HG03439 (cell line): ENCODE data around the gene ERMN.
A peak's percentile ranks its signal among the peaks of the same experiment; 100 is the strongest.

Experiments
- ATAC-seq: cut with Tn5 transposase; IDR thresholded peaks from one replicate; pipeline ENCODE4 v1.9.1; 2021; ENCODE audit warnings: mild to moderate bottlenecking, moderate library complexity; ENCODE audit not compliant: unreplicated experiment

The ERMN gene

GRCh38 chr2:157333304-157334047 is 7.9 kb upstream of the ERMN start:
- ATAC-seq = no peak

- no peak for ATAC-seq
Observed at GRCh38 chr2:157329524-157329923, 3.9 kb upstream of the ERMN start.

DNA sequence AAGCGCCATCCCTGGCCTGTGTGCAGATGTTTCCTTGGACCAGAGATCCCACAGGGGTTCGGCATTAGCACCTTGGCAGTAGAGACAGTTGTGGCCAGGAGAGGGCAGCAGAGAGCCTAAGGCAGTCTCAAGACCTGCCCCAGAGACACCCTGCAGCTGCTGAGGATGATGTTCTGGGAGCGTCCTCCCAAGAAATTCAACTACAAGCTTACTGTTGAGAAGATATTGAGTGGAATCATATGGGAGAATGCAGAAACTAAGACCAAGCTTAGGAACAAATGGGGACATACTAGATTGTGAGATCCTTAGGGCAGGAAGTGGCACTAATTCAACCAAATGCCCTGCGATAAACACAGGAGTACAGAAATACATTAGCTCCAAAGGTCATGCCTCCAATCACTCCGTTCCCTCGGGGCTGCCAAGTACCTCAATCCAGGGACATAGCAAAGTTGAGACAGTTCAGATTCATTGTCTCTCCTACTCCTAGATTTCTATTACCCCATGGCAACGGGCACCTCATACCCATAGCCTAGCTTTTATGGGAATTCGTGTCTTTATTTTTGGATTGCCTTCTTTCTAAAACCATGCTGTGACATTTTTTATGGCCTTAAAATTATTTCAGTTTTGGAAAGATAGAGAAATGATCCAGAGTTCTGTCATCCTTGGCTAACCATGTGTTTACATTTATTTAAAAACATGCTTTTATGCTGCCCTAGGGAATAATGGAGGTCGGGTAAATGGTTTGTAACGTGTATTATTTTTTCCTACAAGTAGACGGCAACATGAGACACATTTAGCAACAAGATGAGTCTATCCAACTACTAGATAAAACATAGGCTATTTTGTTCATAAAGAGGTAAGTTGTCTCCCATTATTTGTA is 2.2 kb upstream of the ERMN start:
- peak; percentile 99 for ATAC-seq

DNA sequence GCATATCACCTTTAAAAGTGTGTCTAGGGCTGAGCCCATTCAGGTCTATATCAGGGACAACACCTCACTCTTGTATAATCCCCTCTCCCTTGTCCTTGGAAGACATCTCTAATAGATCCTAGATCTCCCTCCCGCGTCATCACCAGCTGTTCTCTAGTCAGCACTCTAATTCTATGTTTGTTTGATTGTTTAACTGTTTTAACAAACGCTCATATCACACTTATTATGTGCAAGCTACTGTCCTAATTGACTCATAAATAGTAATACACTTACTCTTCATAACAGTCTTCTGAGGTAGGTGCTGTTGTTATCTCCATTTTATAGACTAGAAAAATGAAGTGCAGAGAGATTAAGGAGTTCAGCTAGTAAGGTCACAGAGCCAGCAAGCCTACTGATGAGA is 1.6 kb upstream of the ERMN start:
- peak; percentile 34 for ATAC-seq

GRCh38 chr2:157326698-157327097 is 1.1 kb upstream of the ERMN start:
- ATAC-seq = no peak

DNA sequence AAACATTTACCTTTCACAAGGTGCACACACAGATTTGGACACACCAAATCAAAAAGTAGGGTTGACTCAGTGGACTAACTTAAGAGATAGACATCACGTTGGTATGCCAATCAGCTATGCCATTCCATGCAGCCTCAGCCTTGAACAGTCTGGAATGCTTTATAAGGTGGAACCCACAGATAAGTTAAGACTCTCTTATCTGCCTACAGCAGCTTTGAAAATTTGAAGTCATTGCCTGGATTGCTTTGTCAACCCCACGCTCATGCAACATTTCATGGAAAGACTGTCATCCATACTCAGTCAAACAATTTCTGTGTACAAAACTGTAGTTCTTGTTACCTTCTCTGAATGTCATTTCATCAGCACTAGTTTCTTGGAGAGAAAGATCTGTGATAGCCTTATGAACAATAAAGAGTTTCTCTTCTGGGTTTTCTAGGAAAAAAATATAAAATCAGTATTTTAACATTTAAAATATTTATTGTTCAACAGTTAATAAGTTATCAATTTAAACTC is 1.2 kb downstream of the ERMN start:
- no peak for ATAC-seq

DNA sequence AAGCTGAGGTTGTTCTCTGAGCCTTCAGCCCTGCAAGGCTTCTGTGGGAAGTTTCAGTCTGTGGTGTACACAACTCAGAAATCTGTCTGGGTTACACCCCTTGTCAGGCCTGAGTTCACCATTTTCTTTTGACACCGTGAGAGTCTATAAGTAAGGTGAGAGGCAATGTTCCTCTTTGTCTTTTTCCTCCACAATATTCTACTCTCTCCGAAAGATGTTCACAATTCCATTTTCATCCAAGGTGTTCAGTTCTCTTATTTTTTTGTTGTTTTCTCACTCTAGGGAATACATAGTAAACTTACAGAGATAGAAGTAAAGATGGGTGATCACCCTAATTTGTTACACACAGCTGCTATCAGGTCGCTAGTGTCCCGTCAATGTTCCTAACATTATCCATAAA is 3.2 kb downstream of the ERMN start:
- no peak for ATAC-seq

GRCh38 chr2:157321466-157321865 is 4.2 kb downstream of the ERMN start:
- ATAC-seq = no peak

DNA sequence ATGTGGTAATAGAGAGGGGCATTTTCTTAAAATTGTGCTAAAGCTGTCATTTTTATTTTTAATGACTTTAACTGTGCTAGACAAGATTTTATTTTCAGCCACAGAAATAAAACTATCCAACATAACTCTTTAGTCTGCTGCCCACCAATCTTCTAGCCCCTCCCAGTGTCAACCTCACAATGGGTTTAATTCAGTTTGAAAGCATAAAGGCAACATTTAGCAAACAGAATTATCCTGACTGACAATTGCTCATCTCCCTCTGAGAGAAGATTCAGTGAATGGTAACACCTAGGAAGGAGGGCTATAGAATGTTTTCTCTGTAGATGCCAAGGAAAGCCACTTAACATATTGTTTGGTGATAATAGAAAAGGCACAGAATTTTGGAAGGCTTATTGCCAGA is 5.2 kb downstream of the ERMN start:
- no peak for ATAC-seq

GRCh38 chr2:157319795-157320194 is 5.8 kb downstream of the ERMN start:
- ATAC-seq = no peak

DNA sequence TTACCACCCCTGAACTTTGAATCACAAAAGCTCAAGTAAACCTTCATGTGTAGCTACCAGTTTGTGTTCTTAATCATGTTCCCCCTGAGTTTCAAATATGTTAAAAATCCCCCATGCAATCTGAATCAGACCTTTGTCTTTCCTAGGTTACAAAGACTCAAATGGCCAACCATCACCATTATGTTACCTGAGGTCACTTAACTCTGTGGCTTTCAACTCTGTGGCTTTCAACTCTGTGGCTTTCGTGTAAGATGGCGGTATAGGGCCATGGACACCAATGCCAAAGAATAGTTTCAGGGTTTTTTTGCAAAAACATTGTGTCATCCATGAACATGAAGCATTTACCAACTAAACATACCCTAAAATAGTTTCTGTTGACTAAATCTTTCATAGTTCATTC is 6.7 kb downstream of the ERMN start:
- ATAC-seq = no peak

DNA sequence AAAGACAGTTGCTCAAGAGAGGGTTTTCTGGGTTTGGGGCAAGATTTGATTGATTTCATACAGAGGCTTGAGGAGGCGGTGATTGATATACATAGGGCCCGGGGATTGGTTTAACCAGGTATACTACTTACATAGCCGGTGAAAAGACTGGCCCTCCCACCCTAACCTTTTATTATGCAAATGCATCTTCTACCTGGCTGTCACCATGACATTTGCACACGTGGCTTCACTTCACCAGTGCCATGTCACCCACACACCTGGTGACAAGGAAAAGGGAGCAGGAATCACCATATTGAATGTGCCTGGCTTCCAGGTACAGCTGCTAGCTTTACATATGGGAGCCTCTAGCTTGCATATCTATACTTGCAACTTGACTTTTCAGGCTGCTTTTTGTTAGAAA is 9.7 kb downstream of the ERMN start:
- ATAC-seq = no peak

DNA sequence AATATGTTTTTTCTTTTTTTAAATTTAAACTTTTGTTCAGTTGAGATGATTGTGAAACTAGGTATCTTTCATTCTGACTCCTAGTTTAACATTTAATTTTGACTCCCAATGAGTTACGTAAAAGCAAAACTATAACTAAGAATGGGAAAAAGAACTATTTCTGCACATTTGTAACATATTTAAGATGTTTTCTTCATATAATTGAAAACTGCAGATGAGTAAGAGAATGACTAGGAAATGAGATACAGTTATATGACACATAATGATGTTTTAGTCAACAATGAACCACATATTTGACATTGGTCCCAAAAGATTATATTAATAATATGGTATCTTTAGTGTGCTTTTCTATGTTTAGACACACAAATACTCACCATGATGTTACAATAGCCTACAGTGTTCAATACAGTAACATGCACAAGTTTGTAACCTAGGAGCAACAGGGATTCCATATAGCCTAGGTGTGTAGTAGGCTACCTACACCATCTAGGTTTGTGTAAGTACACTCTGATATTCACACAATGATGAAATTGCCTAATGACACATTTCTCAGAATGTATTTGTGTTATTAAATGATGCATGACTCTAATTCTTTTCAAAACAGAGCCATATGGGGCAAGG is 12.6 kb downstream of the ERMN start:
- ATAC-seq = peak; percentile 67

GRCh38 chr2:157311706-157312105 is 13.9 kb downstream of the ERMN start:
- ATAC-seq = no peak

DNA sequence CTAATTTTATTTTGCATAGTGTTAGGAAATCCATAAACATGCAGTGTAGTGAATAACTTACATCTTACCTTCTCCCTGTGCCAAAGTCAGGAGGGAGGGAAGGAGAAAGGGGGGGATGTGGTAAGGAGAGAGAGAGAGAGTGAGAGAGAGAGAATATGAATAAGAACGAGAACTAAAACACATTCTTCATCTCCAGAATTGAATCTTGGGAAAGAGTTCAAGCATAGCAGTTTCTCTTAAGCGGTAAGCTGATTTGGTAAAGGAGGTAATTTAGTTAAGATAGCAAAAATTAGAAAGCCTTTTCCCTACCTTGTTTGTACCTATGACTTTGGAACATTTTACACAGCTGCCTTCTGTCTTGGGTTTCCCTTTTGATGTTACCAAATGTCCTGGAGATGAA is 15.7 kb downstream of the ERMN start:
- no peak for ATAC-seq

- no peak for ATAC-seq
Observed at GRCh38 chr2:157307021-157307420, 18.6 kb downstream of the ERMN start.

DNA sequence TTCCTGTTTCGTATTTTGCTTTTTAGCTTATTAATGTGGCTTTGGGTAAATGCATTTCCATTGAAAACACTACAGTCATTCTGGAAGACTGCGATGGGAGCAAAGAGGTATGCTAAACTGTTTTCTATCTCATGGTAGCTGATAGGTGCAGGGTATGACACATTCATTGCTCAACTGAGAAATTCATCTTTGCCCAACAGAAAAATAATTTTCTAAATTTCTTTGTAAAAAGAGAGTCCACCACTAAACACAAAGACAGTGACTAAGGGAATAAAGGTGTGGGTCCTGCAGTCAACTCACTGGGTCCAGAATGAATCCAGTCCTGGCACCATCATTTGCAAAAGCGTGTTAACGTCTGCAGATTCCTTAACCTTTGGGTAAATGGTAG is 19.9 kb downstream of the ERMN start:
- ATAC-seq = no peak

- no peak for ATAC-seq
Observed at GRCh38 chr2:157304811-157305722, 20.6 kb downstream of the ERMN start.

DNA sequence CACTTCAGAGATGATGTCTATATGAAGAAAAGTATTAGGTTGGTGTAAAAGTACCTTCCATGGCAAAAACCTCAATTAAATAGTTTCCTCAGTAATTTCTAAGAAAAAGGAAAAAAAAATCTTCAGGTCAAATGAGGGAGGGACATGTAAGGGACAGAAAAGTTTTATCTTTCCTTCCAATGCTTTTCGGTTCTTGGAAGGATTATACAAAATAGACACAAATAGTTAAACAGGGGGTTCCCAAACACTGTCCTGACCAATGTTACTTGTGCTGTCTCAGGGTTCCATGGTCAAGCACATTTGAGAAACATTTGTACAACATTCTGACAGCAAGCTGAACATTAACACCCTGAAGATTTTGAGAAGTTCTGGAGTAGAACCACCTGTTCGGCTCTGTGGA is 22.0 kb downstream of the ERMN start:
- no peak for ATAC-seq

DNA sequence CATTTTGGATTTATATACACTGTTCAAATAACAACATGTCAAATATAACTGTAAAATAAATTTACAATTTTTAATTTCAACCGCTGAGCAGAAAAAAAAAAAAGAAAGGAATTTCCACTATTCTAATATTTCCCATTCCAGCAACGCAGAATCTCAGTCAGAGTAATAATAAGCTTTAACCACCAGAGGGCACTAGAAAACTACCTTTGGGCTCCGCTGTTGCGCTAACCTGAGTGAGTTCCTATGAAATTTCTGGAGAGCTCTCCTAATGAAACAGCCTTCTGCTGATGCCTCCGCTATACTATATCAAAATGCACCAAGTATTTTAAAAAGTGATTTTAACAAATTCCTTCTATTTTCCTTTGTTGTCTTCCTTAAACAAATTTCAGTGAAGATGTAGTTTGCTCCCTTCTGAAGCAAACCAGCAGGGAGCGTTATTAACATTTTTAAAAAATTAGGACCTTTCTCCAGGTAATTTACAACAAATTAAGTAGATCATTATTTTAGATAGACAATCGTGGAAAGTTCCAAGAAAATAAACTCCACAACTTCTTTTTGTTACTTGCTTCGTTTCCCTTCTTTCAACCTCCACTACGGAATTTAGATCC is 23.0 kb downstream of the ERMN start:
- ATAC-seq = peak; percentile 75
